Endothelial cell of umbilical vein (primary cell): Measurements from ENCODE around the gene DYRK1B.

Experiments
- CTCF ChIP-seq, 2 donors: IDR thresholded peaks; 1 replicate in 1 of 2; 2 replicates in 1 of 2; pipeline ENCODE4 v1.5.1; 2011; ENCODE audit warnings: low read length in 2 of 2, mild to moderate bottlenecking in 2 of 2, moderate library complexity in 2 of 2, control low read depth in 1 of 2, inconsistent platforms in 1 of 2, low read depth in 1 of 2; ENCODE audit not compliant: insufficient read depth in 1 of 2; ENCODE audit errors: extremely low read depth in 1 of 2
- POLR2A ChIP-seq: IDR thresholded peaks from 2 replicates; pipeline ENCODE4 v1.6.1; 2012; ENCODE audit warnings: low read depth, mild to moderate bottlenecking, control low read depth, low read length

- no peak for TF ChIP-seq CTCF (IDR thresholded peaks at IDR 0.05; ENCODE audit: extremely low read depth in 1 of 2, insufficient read depth in 1 of 2, low read depth in 1 of 2, low read length in 2 of 2)
- no peak for TF ChIP-seq POLR2A
These were observed 5.8 kb downstream of the DYRK1B start for GRCh38 chr19:39828015-39828653.
